Activated T-cell treated with anti-CD3 and anti-CD28 coated beads, Interleukin-2, amount 50 U/mL, for 4 hours (primary cell): ENCODE results near the gene CLEC16A. TPM values are rescaled to one million over a fixed set of nuclear protein-coding genes. Genes with fewer than 3 reads are reported as not detected.

Experiments used
- ATAC-seq, 2 donors: fragments of 200-7000 bp; cut with Tn5 transposase; one replicate each; pipeline ENCODE4 v1.10.0; 2021
- DNase-seq: peaks from one replicate; pipeline ENCODE4 v3.0.0-alpha.2; 2020
- H3K27me3 Mint-ChIP-seq: one replicate; pipeline ENCODE4 v1.8.0; 2021; ENCODE audit warnings: low read depth, mixed read lengths
- H3K36me3 Mint-ChIP-seq: one replicate; pipeline ENCODE4 v1.8.0; 2022; ENCODE audit warnings: mixed read lengths; ENCODE audit not compliant: insufficient read depth
- H3K4me1 Mint-ChIP-seq: one replicate; pipeline ENCODE4 v1.8.0; 2021; ENCODE audit warnings: low read depth, mixed read lengths
- H3K4me3 Mint-ChIP-seq: one replicate; pipeline ENCODE4 v1.8.0; 2021; ENCODE audit warnings: mild to moderate bottlenecking, moderate library complexity, mixed read lengths
- H3K9me3 Mint-ChIP-seq: one replicate; pipeline ENCODE4 v1.8.0; 2021; ENCODE audit warnings: mixed read lengths
- total RNA-seq, 3 donors: library from RNA; stranded (reverse); gene quantifications; one replicate each; pipeline ENCODE4 v1.2.1, GENCODE V29; 2021

The CLEC16A gene
- total RNA-seq, 3 donors from 2014 or later = 25.2 to 26.4 (median 26.3) TPM

DNA sequence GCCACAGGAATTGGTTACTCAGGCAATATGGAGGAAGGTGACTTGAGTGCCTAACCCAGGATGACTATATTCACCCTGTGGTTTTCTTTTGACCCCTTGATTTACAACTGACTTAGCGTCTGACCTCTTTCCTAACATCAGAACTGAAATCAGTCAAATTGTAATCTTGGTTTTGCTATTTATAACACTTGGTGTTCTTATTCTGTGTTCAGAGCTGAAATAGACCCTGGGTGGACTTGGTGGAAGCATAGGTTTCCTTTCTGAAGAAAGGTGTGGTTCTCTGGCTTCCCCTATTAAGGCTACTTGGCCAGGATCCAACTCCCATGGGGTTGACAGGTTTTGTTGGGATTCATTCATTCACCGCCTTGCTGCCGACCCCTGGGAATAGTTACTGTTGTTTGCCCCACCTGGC is 80.8 kb downstream of the CLEC16A start:
- no peak for DNase-seq
- ATAC-seq = peak; percentile 37 to 38
- peaks cover 31% of the 10 kb centered on the region for H3K9me3 Mint-ChIP-seq
- peaks cover 2% of the 10 kb centered on the region for H3K4me1 Mint-ChIP-seq
- peaks cover 81% of the 10 kb centered on the region for H3K36me3 Mint-ChIP-seq
- no peaks in the 10 kb centered on the region for H3K27me3 Mint-ChIP-seq
- H3K4me3 Mint-ChIP-seq = no peak overlapping the region

DNA sequence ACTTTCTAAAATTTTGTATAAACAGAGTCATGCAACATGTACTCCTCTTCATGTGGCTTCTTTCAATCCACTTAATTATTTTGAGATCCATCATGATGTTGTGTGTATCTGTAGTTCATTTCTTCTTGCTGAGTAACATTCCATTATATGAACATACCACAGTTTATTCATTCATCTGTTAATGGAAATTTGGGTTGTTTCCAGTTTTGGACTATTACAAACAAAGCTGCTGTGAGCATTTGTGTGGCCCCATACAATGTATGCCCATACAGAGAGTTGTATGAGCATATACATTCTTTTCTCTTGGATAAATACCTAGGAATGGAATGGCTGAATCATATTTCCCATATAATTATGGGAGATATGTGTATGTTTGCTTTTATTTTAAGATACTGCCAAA is 85.6 kb downstream of the CLEC16A start:
- Mint-ChIP-seq H3K4me3 (no peak overlapping the region), H3K36me3 (peaks cover 75% of the 10 kb centered on the region), H3K9me3 (peaks cover 24% of the 10 kb centered on the region), H3K4me1 (peaks cover 2% of the 10 kb centered on the region), H3K27me3 (no peaks in the 10 kb centered on the region)
- ATAC-seq (no peak), DNase-seq (no peak)

DNA sequence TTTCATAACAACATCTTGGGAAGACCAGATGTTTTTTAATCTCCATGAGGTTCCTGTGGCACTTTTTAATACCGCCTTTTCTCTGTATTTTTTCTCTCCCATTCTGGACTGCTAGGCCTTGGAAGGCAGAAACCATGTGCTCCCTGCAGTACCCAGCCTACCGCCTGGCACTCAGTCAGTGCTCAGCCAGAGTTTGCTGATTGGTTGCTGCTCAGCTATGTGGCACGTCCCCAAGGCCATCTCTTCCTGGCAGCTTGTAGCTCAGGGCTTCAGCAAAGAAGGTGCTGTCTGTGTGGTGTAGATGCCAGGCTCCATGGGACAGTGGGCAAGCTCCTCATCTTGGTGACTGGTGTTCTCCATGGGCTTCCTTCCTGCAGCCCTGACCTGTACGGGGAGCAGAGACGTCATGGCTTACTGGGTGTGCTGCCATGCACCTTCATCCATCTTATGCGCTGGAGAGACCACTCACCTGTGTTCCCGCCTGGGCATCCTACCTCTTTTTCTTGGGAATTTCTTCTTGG is 86.7 kb downstream of the CLEC16A start:
- Mint-ChIP-seq H3K27me3 (no peaks in the 10 kb centered on the region), H3K4me3 (no peak overlapping the region), H3K36me3 (peaks cover 70% of the 10 kb centered on the region), H3K4me1 (peaks cover 2% of the 10 kb centered on the region), H3K9me3 (peaks cover 14% of the 10 kb centered on the region)
- DNase-seq (no peak), ATAC-seq (no peak)

DNA sequence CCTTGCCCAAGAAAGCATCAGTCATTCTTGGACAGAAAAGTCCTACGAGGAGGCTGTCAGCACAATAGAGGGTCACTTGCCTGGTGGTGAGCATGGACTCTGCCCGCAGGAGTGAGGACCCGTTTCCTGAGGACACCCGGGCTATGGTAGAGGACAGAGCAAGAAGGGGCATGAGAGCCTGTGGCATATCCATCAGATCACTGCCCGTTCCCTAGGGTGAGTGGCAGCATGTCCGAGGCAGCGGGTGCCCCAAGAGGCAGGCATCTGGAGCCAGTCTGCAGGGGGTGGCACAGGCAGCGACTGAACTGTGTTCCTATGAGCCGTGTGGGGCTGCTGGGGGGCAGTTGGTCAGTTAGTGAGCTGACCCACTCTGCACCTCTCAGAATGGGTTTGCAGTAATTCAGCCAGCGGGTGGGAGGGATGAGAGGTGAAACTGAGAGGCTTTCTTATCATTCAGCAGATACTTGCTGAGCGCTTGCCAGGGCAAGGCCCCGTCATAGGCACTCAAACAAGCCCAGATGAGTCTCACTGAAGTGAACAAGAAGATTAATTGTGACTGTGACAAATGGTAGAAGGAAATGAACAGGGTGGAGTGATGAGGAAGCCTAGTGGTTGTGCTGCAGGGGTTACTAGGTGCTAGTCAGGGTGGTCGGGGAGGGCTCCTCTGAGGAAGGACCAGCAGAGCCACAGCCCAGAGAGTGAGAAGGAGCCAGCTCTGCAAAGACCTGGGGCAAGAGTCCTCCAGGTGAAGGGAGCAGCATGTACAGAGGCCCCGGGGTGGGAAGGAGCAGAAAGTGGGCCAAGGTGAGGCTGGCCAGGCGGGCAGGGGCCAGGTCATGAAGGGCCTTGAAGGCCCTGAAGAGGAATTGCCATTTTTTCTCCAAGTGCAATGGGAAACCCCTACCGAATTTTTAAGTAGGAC is 87.9 kb downstream of the CLEC16A start:
- DNase-seq (no peak), ATAC-seq (no peak)
- Mint-ChIP-seq H3K4me3 (no peak overlapping the region), H3K27me3 (no peaks in the 10 kb centered on the region), H3K9me3 (peaks cover 4% of the 10 kb centered on the region), H3K36me3 (peaks cover 62% of the 10 kb centered on the region), H3K4me1 (peaks cover 2% of the 10 kb centered on the region)

DNA sequence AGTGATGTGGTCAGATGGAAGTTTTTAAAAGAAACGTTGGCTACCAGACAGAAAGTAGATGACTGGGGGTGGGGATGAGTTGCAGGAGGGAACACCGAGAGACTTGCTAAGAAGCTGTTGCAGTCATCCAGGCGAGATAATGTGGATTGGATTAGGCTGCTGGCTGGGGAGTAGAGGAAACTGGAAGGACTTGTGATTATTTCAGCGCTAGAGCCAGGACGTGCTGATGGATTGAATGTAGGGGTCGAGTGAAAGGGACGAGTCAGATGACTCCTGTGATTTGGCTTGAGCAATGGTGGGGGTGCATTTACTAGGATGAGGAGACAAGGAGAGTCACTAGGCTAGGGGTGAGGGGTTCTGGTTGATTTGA is 88.5 kb downstream of the CLEC16A start:
- no peak overlapping the region for H3K4me3 Mint-ChIP-seq
- H3K36me3 Mint-ChIP-seq = peaks cover 59% of the 10 kb centered on the region
- H3K9me3 Mint-ChIP-seq = peaks cover 4% of the 10 kb centered on the region

DNA sequence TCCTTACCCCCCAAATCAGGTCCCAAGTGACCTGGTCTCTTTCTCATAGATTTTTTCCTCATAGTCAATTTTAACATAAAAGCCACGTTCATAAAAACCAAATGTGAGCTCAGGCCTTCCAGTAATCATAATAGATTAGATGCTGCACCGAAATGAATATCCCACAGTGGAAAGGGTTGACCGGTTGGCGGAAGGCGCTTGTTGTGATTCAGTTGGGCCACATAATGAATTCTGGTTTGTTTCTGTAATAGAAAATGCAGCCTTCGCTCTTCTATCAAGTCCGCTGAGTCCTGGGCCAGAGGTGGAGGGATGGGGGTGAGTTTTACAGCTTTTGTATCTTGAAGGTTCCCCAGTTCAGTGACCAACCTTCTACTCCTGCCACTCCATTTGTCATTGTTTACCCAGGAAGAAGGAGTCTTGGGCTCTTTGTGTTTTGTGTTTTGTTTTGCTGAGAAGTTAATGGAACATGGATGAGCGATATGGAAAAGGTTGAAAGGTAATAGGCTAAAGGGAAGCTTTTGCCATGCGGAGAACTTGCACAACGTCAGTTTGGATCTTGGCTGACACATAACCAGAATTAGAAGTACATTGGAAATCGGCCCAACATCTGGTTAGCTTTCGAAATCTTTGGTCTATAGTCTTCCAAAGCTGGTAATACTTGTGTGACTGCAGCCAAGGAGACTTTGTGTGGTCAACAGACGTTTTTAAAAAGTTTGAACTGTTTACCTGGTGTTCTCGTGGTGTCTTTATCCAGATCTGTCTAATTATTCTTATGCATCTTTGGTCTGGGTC is 89.5 kb downstream of the CLEC16A start:
- Mint-ChIP-seq H3K9me3 (peaks cover 3% of the 10 kb centered on the region), H3K4me1 (peaks cover 2% of the 10 kb centered on the region), H3K36me3 (peaks cover 54% of the 10 kb centered on the region), H3K27me3 (no peaks in the 10 kb centered on the region), H3K4me3 (no peak overlapping the region)
- DNase-seq (no peak), ATAC-seq (no peak)

More for the DNA sequence above, 88.5 kb downstream of the CLEC16A start:
- Mint-ChIP-seq H3K4me1 (peaks cover 2% of the 10 kb centered on the region), H3K27me3 (no peaks in the 10 kb centered on the region)
- ATAC-seq (no peak), DNase-seq (no peak)

DNA sequence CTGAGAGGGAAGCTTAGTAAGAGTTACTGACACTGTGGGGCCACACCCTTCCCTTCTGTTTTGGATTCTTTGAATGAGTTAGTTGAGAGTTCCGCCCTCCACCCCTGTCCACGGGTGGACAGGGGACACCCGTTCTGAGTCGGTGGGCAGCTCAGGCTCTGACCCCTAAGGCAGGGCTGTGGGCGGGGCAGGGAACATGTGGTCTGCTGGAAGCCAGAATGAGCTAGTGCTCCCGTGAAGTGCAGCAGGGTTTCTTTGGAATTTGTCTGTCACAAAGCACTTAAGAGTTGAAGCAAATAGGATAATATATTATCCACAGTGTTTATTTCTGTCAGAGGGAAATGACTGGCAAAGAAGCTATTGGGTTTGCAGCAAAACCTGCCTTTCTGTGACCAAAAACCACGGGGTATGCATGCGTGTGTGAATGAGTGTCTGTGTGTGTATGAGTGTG is 90.1 kb downstream of the CLEC16A start:
- ATAC-seq (no peak), DNase-seq (no peak)
- peaks cover 47% of the 10 kb centered on the region for H3K36me3 Mint-ChIP-seq
- H3K4me3 Mint-ChIP-seq = no peak overlapping the region
- peaks cover under 1% of the 10 kb centered on the region for H3K4me1 Mint-ChIP-seq
- no peaks in the 10 kb centered on the region for H3K27me3 Mint-ChIP-seq
- no peaks in the 10 kb centered on the region for H3K9me3 Mint-ChIP-seq

DNA sequence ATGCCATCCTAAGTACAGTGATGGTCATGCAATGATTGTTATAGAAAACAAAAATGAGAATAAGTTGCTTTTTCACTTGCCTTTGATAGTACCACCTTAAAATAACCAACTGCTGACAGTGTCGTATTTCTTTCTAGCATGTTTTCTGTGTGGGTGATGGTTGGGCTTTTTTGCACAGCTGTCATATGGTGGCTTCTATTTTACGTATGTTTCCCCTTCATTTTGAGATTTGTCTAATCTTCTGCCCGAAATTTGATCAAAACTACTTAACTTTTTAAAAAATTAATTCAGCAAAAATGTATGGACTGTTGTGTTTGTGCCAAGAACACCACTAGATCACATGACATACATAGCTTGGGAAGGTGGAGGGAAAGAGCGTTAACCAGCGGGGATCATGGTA is 90.7 kb downstream of the CLEC16A start:
- Mint-ChIP-seq H3K36me3 (peaks cover 44% of the 10 kb centered on the region), H3K4me1 (no peaks in the 10 kb centered on the region), H3K4me3 (no peak overlapping the region), H3K27me3 (no peaks in the 10 kb centered on the region), H3K9me3 (no peaks in the 10 kb centered on the region)
- ATAC-seq (no peak), DNase-seq (no peak)

DNA sequence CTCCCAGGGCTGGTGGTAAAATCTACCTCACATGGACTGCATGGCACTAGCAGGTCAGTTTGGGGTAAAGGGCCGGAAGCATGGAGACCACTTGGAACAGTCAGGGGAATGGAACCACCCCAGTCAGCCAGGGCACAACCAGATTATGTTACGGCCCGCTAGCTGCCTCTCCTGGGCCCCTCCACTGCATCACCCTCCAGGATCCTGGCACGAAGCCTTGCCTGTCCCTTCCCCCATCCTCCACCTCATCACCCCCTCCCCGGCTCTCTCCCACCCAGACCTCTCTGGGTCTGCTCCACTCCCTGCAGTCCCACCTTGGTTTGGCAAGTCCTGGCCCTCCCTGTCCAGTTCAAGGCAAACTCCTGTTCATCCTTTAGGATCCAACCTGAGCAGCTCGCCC is 91.7 kb downstream of the CLEC16A start:
- no peak for ATAC-seq
- H3K27me3 Mint-ChIP-seq = no peaks in the 10 kb centered on the region
- H3K4me3 Mint-ChIP-seq = no peak overlapping the region
- H3K36me3 Mint-ChIP-seq = peaks cover 37% of the 10 kb centered on the region
- H3K4me1 Mint-ChIP-seq = no peaks in the 10 kb centered on the region
- DNase-seq = no peak
- H3K9me3 Mint-ChIP-seq = no peaks in the 10 kb centered on the region

DNA sequence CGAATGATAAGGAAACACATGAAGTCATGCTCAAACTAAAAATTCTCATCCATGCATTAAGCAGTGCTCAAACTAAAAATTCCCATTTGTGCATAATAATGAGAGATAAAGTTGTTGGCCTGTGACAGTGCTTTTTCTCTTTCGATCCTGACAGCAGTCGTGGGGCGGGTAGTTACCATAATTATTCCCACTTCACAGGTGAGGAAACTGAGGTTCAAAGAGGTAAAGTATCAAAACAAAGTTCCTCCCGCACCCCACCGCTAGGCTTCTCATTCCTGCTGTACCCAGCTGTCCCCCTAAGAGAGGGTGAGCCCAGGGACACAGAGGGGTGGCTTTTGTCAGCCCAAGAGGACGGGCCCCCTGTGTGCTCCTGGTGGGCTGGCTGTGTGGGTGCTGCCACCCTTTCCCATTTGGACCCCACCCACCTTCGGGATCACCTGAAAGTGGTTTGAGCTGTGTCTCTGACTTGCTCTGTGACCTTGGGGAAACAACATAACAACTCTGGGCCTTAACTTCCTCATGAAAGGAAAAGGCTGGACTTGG is 92.6 kb downstream of the CLEC16A start:
- Mint-ChIP-seq H3K27me3 (no peaks in the 10 kb centered on the region), H3K36me3 (peaks cover 41% of the 10 kb centered on the region), H3K4me3 (no peak overlapping the region), H3K9me3 (no peaks in the 10 kb centered on the region), H3K4me1 (no peaks in the 10 kb centered on the region)
- no peak for DNase-seq
- no peak for ATAC-seq

DNA sequence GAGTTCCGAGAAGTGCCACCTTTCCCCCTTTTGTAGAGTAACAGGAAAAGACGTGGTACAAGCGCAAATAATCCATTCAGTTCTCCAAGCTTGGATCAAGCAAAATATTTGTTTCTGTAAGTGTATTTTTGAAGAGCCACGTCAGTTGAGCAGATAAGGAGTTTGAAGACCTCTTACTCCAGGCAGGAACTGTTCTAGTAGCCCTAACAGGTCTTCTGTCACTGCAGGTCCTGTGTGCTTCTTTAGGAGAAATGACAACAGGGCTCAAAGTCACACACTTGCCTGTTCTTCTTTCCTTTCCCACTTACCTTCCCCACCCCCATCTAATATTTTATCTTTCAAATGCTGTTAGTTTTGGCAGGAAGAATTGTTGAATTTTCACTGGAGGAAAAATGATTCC is 93.9 kb downstream of the CLEC16A start:
- no peak overlapping the region for H3K4me3 Mint-ChIP-seq
- H3K27me3 Mint-ChIP-seq = no peaks in the 10 kb centered on the region
- peaks cover 40% of the 10 kb centered on the region for H3K36me3 Mint-ChIP-seq
- ATAC-seq (no peak), DNase-seq (no peak)
- H3K9me3 Mint-ChIP-seq = no peaks in the 10 kb centered on the region
- H3K4me1 Mint-ChIP-seq = no peaks in the 10 kb centered on the region

DNA sequence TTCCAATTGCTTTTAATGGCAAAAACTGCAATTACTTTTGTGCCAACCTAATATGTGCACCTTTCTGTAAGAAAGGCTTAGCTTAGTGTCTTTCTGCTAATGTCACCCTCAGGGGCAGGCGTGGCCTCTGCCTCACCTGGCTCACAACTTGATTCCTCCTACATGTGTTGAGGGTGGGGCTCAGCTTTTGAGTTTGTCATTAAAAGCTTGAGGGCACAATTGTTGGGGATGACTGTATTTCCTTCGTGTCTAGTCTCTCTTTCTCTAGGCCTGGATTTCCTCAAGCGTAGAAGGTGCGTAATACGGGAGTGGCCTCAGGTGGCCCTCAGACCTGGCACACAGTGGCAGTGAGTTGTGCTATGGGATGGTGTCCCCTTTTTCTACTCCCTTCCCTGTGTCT is 94.4 kb downstream of the CLEC16A start:
- ATAC-seq (no peak), DNase-seq (no peak)
- Mint-ChIP-seq H3K4me3 (no peak overlapping the region), H3K9me3 (no peaks in the 10 kb centered on the region), H3K4me1 (no peaks in the 10 kb centered on the region), H3K27me3 (no peaks in the 10 kb centered on the region), H3K36me3 (peaks cover 41% of the 10 kb centered on the region)

DNA sequence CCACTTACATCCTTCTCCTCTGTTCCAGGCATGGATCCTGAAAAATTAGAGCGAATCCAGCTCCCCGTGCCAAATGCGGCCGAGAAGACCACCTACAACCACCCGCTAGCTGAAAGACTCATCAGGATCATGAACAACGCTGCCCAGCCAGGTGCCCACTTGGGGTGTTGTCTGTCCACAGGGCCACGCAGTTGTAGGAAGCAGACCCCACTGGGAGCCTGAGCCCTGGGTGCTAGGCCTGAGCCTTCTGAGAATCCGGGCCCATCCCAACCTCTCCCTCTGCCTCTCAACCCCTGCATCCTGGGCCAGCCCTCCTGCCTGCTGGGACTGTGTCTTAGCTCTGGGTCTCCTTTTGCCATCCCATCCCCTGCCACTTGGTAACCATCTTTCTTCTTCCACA is 95.4 kb downstream of the CLEC16A start:
- Mint-ChIP-seq H3K9me3 (no peaks in the 10 kb centered on the region), H3K4me1 (no peaks in the 10 kb centered on the region), H3K4me3 (no peak overlapping the region), H3K27me3 (no peaks in the 10 kb centered on the region), H3K36me3 (peaks cover 37% of the 10 kb centered on the region)
- no peak for DNase-seq
- no peak for ATAC-seq

DNA sequence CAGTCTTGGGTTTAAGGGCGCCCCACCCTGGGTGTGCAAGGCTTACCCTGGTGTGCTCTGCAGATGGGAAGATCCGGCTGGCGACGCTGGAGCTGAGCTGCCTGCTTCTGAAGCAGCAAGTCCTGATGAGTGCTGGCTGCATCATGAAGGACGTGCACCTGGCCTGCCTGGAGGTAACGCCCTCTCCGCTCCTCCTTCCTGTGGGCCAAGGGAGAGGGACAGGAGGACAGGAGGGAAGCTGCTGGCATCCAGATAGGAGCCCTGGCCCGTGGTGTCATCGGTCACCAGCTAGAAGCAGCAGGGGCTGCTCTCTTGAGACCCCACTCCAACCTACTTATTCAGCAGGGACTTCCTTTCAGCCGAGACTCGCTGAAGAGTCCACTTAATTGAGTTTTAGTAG is 97.8 kb downstream of the CLEC16A start:
- no peak for DNase-seq
- Mint-ChIP-seq H3K9me3 (no peaks in the 10 kb centered on the region), H3K36me3 (peaks cover 41% of the 10 kb centered on the region), H3K4me3 (no peak overlapping the region), H3K4me1 (no peaks in the 10 kb centered on the region), H3K27me3 (no peaks in the 10 kb centered on the region)
- ATAC-seq = no peak
